A673 (cell line): ENCODE results near the gene LPP. TPM values are rescaled to one million over a fixed set of nuclear protein-coding genes. Genes with fewer than 3 reads are reported as not detected.

Experiments used
- BruUV-seq: library from RNA; stranded (reverse); fragments of 400-500 nt; replicated peaks from 2 replicates; lab custom pipeline; 2021; lab: Mats Ljungman, UMichigan
- CTCF ChIA-PET: fragments of 300-600 bp; sonication (Branson Sonifier 250); formaldehyde crosslinking; loops from one replicate; lab custom pipeline; 2022; ENCODE audit warnings: antibody characterized with exemption; lab: Charles Lee
- POLR2A ChIA-PET: fragments of 300-600 bp; sonication (Branson Sonifier 250); formaldehyde crosslinking; loops from one replicate; lab custom pipeline; 2022; ENCODE audit warnings: antibody characterized with exemption; ENCODE audit not compliant: low non-redundant PET; lab: Charles Lee
- DNase-seq: peaks from one replicate; pipeline ENCODE4 v3.0.0-alpha.2; 2015; ENCODE audit warnings: low spot score
- H3K27ac ChIP-seq: fragments of 200-600 bp; sonication (generic); 2 replicates; pipeline ENCODE4 v1.5.1; 2016; ENCODE audit warnings: mixed run types, low read depth, mild to moderate bottlenecking, mixed read lengths, antibody characterized with exemption, low read length; ENCODE audit not compliant: poor library complexity, severe bottlenecking
- H3K27me3 ChIP-seq: fragments of 200-600 bp; sonication (generic); replicated peaks from 2 replicates; pipeline ENCODE4 v1.6.1; 2017; ENCODE audit warnings: mixed run types, low read depth, mild to moderate bottlenecking, mixed read lengths, antibody characterized with exemption, low read length; ENCODE audit not compliant: insufficient read depth, poor library complexity
- H3K36me3 ChIP-seq: fragments of 200-600 bp; sonication (generic); 2 replicates; pipeline ENCODE4 v1.6.1; 2016; ENCODE audit warnings: mixed run types, mild to moderate bottlenecking, mixed read lengths, antibody characterized with exemption, low read length; ENCODE audit not compliant: insufficient read depth, poor library complexity, severe bottlenecking
- H3K4me1 ChIP-seq: fragments of 200-600 bp; sonication (generic); 2 replicates; pipeline ENCODE4 v1.6.1; 2017; ENCODE audit warnings: mixed run types, mild to moderate bottlenecking, mixed read lengths, antibody characterized with exemption, low read length; ENCODE audit not compliant: insufficient read depth, poor library complexity, severe bottlenecking
- H3K4me3 ChIP-seq: fragments of 200-600 bp; sonication (generic); 2 replicates; pipeline ENCODE4 v1.5.1; 2016; ENCODE audit warnings: low read depth, mixed run types, mild to moderate bottlenecking, mixed read lengths, low read length; ENCODE audit not compliant: poor library complexity, severe bottlenecking
- H3K9me3 ChIP-seq: fragments of 200-600 bp; sonication (generic); 2 replicates; pipeline ENCODE4 v1.6.1; 2016; ENCODE audit warnings: mixed run types, low read depth, mild to moderate bottlenecking, mixed read lengths, antibody characterized with exemption, low read length; ENCODE audit not compliant: poor library complexity, severe bottlenecking
- EZH2 ChIP-seq: fragments of 200-600 bp; sonication (generic); IDR thresholded peaks from 2 replicates; pipeline ENCODE4 v1.6.1; 2017; ENCODE audit warnings: borderline replicate concordance, low read depth, mild to moderate bottlenecking, mixed read lengths, antibody characterized with exemption, low read length; ENCODE audit not compliant: poor library complexity, severe bottlenecking
- intact Hi-C: fragments of 100-400 bp; cut with micrococcal nuclease; formaldehyde crosslinking; loops from one replicate; pipeline ENCODE4 v1.10.0; 2022; ENCODE audit not compliant: unreplicated experiment
- total RNA-seq: library from RNA; stranded (reverse); gene quantifications from 2 replicates; pipeline ENCODE4 v1.2.3, GENCODE V29; 2021
- TF ChIP-seq, protein P1 (sequence below): fragments of 300-800, 200-600 bp; sonication (generic); conservative IDR thresholded peaks from 2 replicates; pipeline ENCODE4 v1.5.1; 2017; ENCODE audit warnings: low read depth, mild to moderate bottlenecking, antibody characterized with exemption, low read length, moderate library complexity, mixed read lengths

Gene LPP
- total RNA-seq, 1 experiment from 2014 or later: 39.7 TPM

DNA sequence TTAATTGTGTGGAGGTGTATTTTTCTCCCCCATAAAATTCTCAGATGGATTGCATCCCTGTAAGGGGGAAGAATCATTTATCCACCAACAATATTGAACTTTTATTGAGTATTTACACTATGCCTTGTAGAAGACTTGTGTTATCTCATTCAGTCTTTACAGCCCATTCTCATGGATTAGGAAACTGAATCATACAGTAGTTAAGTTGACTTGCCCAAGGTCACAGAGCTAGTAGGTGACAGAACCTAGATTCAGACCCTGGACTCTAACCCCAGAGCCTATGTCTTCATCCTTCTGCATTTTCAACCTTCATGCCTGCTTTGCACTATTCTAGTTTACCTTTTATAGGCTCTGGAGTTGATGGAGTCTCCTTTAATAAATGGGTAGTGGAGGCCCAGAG is 226.8 kb downstream of the LPP start:
- CTCF ChIA-PET: no interaction called here
- Histone ChIP-seq H3K9me3 (no peaks in the 10 kb centered on the region), H3K36me3 (no peaks in the 10 kb centered on the region), H3K27ac (no peak overlapping the region), H3K4me3 (no peak overlapping the region), H3K4me1 (no peaks in the 10 kb centered on the region), H3K27me3 (no peaks in the 10 kb centered on the region)
- POLR2A ChIA-PET: no interaction called here
- DNase-seq: no peak
- TF ChIP-seq EZH2: no peak
- TF ChIP-seq, protein P1, sequence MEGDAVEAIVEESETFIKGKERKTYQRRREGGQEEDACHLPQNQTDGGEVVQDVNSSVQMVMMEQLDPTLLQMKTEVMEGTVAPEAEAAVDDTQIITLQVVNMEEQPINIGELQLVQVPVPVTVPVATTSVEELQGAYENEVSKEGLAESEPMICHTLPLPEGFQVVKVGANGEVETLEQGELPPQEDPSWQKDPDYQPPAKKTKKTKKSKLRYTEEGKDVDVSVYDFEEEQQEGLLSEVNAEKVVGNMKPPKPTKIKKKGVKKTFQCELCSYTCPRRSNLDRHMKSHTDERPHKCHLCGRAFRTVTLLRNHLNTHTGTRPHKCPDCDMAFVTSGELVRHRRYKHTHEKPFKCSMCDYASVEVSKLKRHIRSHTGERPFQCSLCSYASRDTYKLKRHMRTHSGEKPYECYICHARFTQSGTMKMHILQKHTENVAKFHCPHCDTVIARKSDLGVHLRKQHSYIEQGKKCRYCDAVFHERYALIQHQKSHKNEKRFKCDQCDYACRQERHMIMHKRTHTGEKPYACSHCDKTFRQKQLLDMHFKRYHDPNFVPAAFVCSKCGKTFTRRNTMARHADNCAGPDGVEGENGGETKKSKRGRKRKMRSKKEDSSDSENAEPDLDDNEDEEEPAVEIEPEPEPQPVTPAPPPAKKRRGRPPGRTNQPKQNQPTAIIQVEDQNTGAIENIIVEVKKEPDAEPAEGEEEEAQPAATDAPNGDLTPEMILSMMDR: no peak
- no TSS peak for BruUV-seq
- intact Hi-C loops: no loop called here

DNA sequence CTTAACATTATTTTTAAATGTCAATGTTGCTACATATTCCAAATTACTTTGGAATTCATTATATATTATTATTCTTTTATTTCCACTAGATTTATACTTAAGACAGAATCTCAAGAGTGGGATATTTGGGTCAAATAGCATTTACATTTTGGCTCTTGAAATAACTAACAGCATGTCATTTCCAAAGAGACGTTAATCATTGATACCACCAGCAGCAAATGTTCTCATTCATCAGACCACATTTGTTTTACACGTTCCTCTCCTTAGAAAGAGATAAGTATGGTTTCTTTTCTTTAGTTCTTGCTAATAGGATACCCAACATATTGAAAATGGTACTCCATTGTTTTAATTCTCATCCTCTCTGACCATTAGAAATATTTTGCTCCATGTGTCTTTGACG is 229.8 kb downstream of the LPP start:
- intact Hi-C loops: no loop called here
- H3K4me1 ChIP-seq: no peaks in the 10 kb centered on the region
- ChIA-PET POLR2A (no interaction called here), CTCF (no interaction called here)
- BruUV-seq: no TSS peak
- DNase-seq: no peak
- H3K4me3 ChIP-seq: no peak overlapping the region
- no peaks in the 10 kb centered on the region for H3K9me3 ChIP-seq
- H3K27ac ChIP-seq: no peak overlapping the region
- TF ChIP-seq, protein P1: no peak
- TF ChIP-seq EZH2: no peak
- H3K36me3 ChIP-seq: no peaks in the 10 kb centered on the region
- no peaks in the 10 kb centered on the region for H3K27me3 ChIP-seq

DNA sequence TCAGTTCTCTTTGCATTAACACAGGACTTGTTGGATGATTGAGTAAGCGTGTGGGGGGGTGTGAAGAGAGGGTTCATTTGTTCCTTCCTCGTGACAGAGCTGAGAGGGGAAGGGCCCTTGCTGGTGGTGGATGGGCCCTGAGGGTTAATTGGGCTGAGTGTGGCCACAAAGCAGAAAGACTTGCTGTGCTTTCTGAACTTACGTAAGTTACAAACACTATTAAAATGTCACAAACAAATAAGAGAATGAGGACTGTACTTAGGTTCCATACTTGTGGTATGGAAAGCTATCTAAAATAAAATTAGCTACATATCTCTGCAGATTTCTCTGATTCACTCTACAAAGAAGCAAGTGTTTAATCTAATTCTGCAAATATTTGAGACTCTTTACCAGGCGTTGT is 231.3 kb downstream of the LPP start:
- no TSS peak for BruUV-seq
- no peaks in the 10 kb centered on the region for H3K9me3 ChIP-seq
- intact Hi-C loops: no loop called here
- POLR2A ChIA-PET: interaction anchor here (0.6 kb wide), 1 partner anchor 22 kb away, joined by 6 read pairs; no protein-coding TSS in a partner anchor
- TF ChIP-seq, protein P1: no peak
- TF ChIP-seq EZH2: no peak
- no peak for DNase-seq
- H3K27me3 ChIP-seq: no peaks in the 10 kb centered on the region
- H3K36me3 ChIP-seq: no peaks in the 10 kb centered on the region
- no peaks in the 10 kb centered on the region for H3K4me1 ChIP-seq
- H3K4me3 ChIP-seq: no peak overlapping the region
- H3K27ac ChIP-seq: no peak overlapping the region
- CTCF ChIA-PET: no interaction called here
